Spinal cord (tissue), 10 donors: Measurements from ENCODE around the gene HMGA1. TPM values are rescaled to one million over a fixed set of nuclear protein-coding genes. Genes with fewer than 3 reads are reported as not detected.
A peak's percentile ranks its signal among the peaks of the same experiment; 100 is the strongest.

Experiments
- DNase-seq, 6 donors: peaks; one replicate each; pipeline versions ENCODE4 v3.0.0 to v3.0.0-alpha.2; 2013 to 2015; ENCODE audit warnings: low spot score in 6 of 6, low read depth in 4 of 6
- H3K27ac ChIP-seq: one replicate; pipeline ENCODE4 v1.5.1; 2013; ENCODE audit warnings: low read depth, low read length, control low read depth
- H3K27me3 ChIP-seq: one replicate; pipeline ENCODE4 v1.6.1; 2013; ENCODE audit warnings: low read length; ENCODE audit not compliant: control insufficient read depth, insufficient read depth
- H3K36me3 ChIP-seq: one replicate; pipeline ENCODE4 v1.6.1; 2013; ENCODE audit warnings: low read length; ENCODE audit not compliant: control insufficient read depth, insufficient read depth
- H3K4me1 ChIP-seq: one replicate; pipeline ENCODE4 v1.6.1; 2013; ENCODE audit warnings: low read length; ENCODE audit not compliant: control insufficient read depth, insufficient read depth
- H3K4me3 ChIP-seq: one replicate; pipeline ENCODE4 v1.5.1; 2013; ENCODE audit warnings: low read depth, low read length, control low read depth
- H3K9me3 ChIP-seq: one replicate; pipeline ENCODE4 v1.6.1; 2013; ENCODE audit warnings: low read length; ENCODE audit not compliant: control insufficient read depth, insufficient read depth
- WGBS: methylation state at CpG from one replicate; pipeline ENCODE4 v1.1.5; 2013; ENCODE audit warnings: missing lambda C conversion rate; ENCODE audit not compliant: insufficient coverage; 5-methylcytosine and 5-hydroxymethylcytosine counted together
- long read RNA-seq, 4 donors: transcript quantifications; one replicate each; lab custom pipeline, GENCODE V29; 2026
- polyA plus RNA-seq, 2 donors: library from polyadenylated mRNA; unstranded; fragments of 120-200 nt; gene quantifications; one replicate each; pipeline ENCODE4 v1.2.1, GENCODE V29; 2013; ENCODE audit not compliant: insufficient read length in 2 of 2
- total RNA-seq, 2 donors: library from RNA; depleted of rRNA in 1 of 2; stranded (reverse); fragments of 120-200 nt in 1 of 2; fragments of >200 nt in 1 of 2; gene quantifications; one replicate each; pipeline versions ENCODE4 v1.2.3 to v1.2.4, GENCODE V29; 2013 to 2014
- donor health status: healthy.

HMGA1 gene, protein sequence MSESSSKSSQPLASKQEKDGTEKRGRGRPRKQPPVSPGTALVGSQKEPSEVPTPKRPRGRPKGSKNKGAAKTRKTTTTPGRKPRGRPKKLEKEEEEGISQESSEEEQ
- 10 to 100 TPM; 14.5 to 35.9 TPM for total RNA-seq
- 100 to 1,000 TPM; 149 to 152 TPM for polyA plus RNA-seq
- long read RNA-seq, donor 1, transcript HMGA1-204 (6 exons, 1,887 nt) = minor isoform, 7 of 51 reads
- long read RNA-seq, donor 1, transcript HMGA1-201 (6 exons, 1,920 nt) = major isoform, 36 of 51 reads
- long read RNA-seq, donor 1, transcript HMGA1-205 (5 exons, 2,159 nt) = minor isoform, 5 of 51 reads
- long read RNA-seq, donor 1, partial matches to known transcripts = 0 of 51 reads
- long read RNA-seq, donor 1, other reads (novel, unspliced or antisense) = 0 of 51 reads
- long read RNA-seq, donor 2, transcript HMGA1-204 (6 exons, 1,887 nt) = minor isoform, 8 of 49 reads
- long read RNA-seq, donor 2, transcript HMGA1-205 (5 exons, 2,159 nt) = minor isoform, 8 of 49 reads
- long read RNA-seq, donor 2, transcript HMGA1-201 (6 exons, 1,920 nt) = major isoform, 27 of 49 reads
- long read RNA-seq, donor 2, partial matches to known transcripts = 6 of 49 reads
- long read RNA-seq, donor 2, other reads (novel, unspliced or antisense) = 0 of 49 reads
- long read RNA-seq, donor 3, transcript HMGA1-204 (6 exons, 1,887 nt) = minor isoform, 13 of 46 reads
- long read RNA-seq, donor 3, transcript HMGA1-205 (5 exons, 2,159 nt) = minor isoform, 5 of 46 reads
- long read RNA-seq, donor 3, transcript HMGA1-201 (6 exons, 1,920 nt) = major isoform, 27 of 46 reads
- long read RNA-seq, donor 3, partial matches to known transcripts = 0 of 46 reads
- long read RNA-seq, donor 3, other reads (novel, unspliced or antisense) = 0 of 46 reads
- long read RNA-seq, donor 4, transcript HMGA1-201 (6 exons, 1,920 nt) = major isoform, 53 of 91 reads
- long read RNA-seq, donor 4, transcript HMGA1-205 (5 exons, 2,159 nt) = minor isoform, 7 of 91 reads
- long read RNA-seq, donor 4, transcript HMGA1-204 (6 exons, 1,887 nt) = minor isoform, 14 of 91 reads
- long read RNA-seq, donor 4, partial matches to known transcripts = 14 of 91 reads
- long read RNA-seq, donor 4, other reads (novel, unspliced or antisense) = 0 of 91 reads

DNA sequence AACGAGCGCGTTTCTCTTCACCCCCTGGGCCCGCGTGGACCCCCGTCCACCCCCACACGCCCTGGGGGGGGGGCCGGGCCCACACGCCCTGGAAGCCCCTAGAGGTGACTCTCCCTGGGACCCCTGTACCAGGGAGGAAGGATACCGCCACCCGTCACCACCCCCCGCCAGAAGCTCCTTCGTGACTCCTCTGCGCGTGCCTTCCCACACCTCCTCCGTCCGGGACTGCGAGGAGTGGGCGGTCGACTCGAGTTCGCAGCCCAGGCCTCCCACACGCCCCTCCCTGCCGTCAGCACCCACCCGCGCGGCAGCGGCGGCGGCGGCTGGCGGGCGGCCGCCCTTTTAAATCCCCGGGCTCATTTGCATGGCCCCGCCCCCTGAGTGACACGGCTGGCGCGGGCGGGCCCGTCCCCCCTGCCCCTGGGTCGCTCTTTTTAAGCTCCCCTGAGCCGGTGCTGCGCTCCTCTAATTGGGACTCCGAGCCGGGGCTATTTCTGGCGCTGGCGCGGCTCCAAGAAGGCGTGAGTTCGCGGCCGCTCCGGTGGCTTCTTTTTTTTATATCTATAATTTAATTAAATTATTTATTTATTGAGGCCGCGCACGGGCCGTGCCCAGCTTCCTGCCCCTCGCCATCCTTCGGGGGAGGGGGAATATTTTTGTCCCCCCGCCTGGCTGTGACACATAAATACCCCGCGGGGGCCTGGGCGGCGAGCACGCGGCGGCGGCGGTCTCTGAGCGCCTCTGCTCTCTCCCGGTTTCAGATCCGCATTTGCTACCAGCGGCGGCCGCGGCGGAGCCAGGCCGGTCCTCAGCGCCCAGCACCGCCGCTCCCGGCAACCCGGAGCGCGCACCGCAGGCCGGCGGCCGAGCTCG lies at the start of gene HMGA1:
TSS of gene HMGA1 (plus strand) at position 431 of the 873 bp plus-strand sequence. CDS start 3,908 bp downstream, outside the sequence.
- Histone ChIP-seq H3K27ac (peak within 1 kb of the TSS; percentile 80), H3K36me3 (peaks cover 18% of the 10 kb centered on the region), H3K27me3 (no peaks in the 10 kb centered on the region), H3K4me3 (peak within 1 kb of the TSS; percentile 68), H3K9me3 (no peaks in the 10 kb centered on the region), H3K4me1 (peaks cover 30% of the 10 kb centered on the region)
- WGBS = under 1% methylated on average over 75 of the region's 91 CpGs
- peak in 3 of 6 donors; percentile 68 to 95 (median 93) for DNase-seq

DNA sequence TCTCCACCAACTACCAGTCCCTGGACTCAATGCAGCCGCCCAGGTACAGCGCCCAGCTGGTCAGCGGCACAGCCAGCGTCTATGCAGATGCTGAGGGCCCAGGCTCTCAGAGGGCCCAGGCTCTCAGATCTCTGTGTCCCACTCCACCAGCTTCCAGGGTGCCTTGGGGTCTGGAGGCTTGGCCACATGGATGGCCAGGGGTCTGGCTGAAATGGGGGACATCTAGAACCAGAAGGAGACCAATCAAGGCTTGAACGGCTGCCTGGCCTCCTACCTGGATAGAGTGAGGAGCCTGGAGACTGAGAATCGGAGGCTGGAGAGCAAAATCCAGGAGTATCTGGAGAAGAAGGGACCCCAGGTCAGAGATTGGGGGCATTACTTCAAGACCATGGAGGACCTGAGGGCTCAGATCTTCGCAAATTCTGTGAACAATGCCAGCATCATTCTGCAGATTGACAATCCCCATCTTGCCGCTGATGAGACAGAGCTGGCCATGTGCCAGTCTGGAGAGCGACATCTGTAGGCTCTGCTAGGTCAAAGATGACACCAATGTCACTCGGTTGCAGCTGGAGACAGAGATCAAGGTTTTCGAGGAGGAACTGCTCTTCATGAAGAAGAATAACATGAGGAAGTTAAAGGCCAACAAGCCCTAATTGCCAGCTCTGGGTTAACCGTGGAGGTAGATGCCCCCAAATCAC lies 46.7 kb upstream of the HMGA1 start:
- Histone ChIP-seq H3K27me3 (no peaks in the 10 kb centered on the region), H3K9me3 (no peaks in the 10 kb centered on the region), H3K4me1 (no peaks in the 10 kb centered on the region), H3K4me3 (no peak overlapping the region), H3K36me3 (no peaks in the 10 kb centered on the region), H3K27ac (no peak overlapping the region)
- 88% methylated on average over 12 of the region's 12 CpGs for WGBS
- DNase-seq = no peak

DNA sequence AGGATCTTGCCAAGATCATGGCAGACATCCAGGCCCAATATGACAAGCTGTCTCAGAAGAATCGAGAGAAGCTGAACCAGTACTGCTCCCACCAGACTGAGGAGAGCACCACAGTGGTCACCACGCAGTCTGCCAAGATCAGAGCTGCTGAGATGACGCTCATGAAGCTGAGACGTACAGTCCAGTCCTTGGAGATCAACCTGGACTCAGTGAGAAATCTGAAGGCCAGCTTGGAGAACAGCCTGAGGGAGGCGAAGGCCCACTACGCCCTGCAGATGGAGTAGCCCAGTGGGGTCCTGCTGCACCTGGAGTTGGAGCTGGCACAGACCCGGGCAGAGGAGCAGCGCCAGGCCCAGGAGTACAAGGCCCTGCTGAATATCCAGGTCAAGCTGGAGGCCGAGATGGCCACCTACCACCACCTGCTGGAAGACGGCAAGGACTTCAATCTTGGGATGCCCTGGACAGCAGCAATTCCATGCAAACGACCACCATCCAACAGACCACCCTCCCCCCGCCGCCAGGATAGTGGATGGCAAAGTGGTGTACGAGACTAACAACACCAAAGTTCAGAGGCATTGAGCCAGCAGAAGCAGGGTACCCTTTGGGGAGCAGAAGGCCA lies 46.1 kb upstream of the HMGA1 start:
- Histone ChIP-seq H3K4me3 (no peak overlapping the region), H3K4me1 (peaks cover 3% of the 10 kb centered on the region), H3K9me3 (no peaks in the 10 kb centered on the region), H3K27me3 (peaks cover 3% of the 10 kb centered on the region), H3K36me3 (no peaks in the 10 kb centered on the region), H3K27ac (no peak overlapping the region)
- no peak for DNase-seq
- 89% methylated on average over 9 of the region's 14 CpGs for WGBS

DNA sequence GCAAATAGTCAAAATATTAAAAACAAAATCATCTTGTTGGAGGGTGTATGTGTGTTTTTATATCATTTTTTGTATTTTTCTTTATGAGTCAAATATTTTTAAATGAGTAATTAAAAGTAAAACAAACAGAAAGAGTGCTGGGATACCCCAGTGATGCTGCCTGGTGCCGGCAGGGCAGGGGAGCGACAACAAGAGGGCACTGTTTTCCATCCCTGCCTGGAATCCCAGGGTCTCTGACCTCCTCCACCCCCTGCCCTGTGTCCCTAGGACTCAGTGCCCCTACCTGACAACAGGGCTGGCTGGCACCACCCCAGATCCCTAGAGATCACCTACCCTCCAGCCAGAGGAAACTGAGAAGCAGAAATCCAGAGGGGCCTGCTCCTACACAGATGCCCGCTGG lies 41.9 kb upstream of the HMGA1 start:
- H3K27me3 ChIP-seq = peaks cover 7% of the 10 kb centered on the region
- no peak overlapping the region for H3K27ac ChIP-seq
- no peak overlapping the region for H3K4me3 ChIP-seq
- H3K36me3 ChIP-seq = no peaks in the 10 kb centered on the region
- peaks cover 15% of the 10 kb centered on the region for H3K4me1 ChIP-seq
- no peaks in the 10 kb centered on the region for H3K9me3 ChIP-seq
- WGBS = 81% methylated on average over 3 of the region's 3 CpGs
- DNase-seq = no peak

DNA sequence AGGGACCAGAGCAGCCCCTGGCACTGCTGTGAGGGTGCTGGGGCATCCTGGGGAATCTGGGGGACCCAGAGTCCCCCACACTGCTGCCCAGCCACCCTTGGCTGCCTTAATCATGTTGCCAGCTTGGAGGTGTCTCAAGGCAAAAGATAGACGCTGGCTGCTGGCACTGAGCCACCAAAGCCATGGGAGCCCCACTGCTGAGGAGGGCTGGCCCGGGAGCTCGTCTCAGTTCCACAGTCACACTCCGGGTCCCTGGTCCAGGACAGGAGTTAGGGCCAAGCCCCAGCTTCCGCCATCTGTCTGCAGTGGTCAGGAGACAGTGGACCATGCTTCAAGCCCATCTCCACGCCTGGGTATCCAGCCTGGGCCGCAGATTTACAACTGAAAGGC lies 41.0 kb upstream of the HMGA1 start:
- Histone ChIP-seq H3K9me3 (no peaks in the 10 kb centered on the region), H3K36me3 (no peaks in the 10 kb centered on the region), H3K27me3 (peaks cover 7% of the 10 kb centered on the region), H3K27ac (no peak overlapping the region), H3K4me3 (peak overlapping the region; percentile 9), H3K4me1 (peaks cover 15% of the 10 kb centered on the region)
- DNase-seq = no peak
- 41% methylated on average over 7 of the region's 7 CpGs for WGBS

DNA sequence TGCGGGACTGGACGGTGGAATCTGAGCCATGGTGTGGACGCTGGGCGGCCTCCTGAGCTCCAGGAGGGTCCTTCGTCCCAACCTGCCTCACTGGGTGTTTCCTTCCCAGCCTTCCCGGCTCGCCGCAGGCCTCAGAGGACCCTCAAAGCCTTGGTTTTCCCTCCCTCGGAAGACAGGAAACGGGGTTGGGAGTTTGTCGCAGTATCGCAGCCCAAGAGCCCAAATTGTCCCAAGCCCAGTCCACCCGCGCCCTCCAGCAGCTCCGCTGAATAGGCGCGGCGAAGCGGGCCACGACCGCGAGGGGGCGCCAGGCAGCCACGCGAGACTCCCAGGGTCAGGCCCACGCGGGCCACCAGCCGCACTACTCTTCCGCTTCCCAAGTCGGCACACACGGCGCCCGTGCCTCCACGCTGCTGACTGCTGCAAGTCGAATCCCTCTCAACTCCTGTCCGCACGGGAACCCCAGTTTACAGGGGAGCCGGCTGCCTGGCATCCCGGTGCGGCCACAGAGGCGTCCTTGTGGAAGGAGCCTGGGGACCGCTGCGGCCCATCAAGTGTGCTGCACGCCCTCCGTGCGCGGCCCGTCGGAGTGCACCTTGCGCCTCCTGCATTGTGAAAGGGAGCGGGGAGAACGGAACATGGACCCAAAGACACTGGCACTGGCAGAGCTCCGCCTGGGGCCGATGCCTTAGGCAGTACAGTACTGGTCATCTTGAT lies 40.4 kb upstream of the HMGA1 start:
- Histone ChIP-seq H3K27me3 (peaks cover 7% of the 10 kb centered on the region), H3K27ac (no peak overlapping the region), H3K36me3 (no peaks in the 10 kb centered on the region), H3K4me1 (peaks cover 15% of the 10 kb centered on the region), H3K9me3 (no peaks in the 10 kb centered on the region), H3K4me3 (peak overlapping the region; percentile 45)
- peak; percentile 36 to 87 (median 57) for DNase-seq
- WGBS = 7% methylated on average over 54 of the region's 54 CpGs

DNA sequence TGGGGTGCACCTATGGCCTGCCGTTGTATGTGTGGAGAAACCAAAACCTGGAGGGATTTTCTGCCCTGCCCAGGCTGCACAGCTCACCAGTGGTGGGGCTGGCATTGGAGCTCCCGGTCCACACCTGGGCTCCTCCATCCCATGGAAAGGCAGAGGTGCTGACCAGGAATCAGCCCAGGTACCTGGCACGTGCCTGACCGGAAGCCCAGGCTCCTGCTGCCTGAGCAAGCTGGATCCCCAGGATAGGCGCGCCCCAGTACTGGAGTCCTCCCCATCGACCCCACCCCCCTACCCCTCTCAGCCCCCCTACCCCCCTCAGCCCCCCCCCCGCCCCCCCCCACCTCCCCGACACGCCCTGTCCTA lies 39.9 kb upstream of the HMGA1 start:
- peaks cover 15% of the 10 kb centered on the region for H3K4me1 ChIP-seq
- H3K4me3 ChIP-seq = peak overlapping the region; percentile 45
- no peak overlapping the region for H3K27ac ChIP-seq
- H3K27me3 ChIP-seq = peaks cover 7% of the 10 kb centered on the region
- WGBS = 43% methylated on average over 2 of the region's 10 CpGs
- H3K36me3 ChIP-seq = no peaks in the 10 kb centered on the region
- no peaks in the 10 kb centered on the region for H3K9me3 ChIP-seq
- DNase-seq = no peak
